Stomach (tissue), 4 donors: Measurements from ENCODE around the gene SPAAR.

Source experiments
- CTCF ChIP-seq, 7 experiments: fragments of 450-650 bp in 4 of 7; fragments of 200-600 bp in 3 of 7; sonication (generic) in 3 of 7; IDR thresholded peaks; one replicate each; pipeline ENCODE4 v1.5.1; 2016 to 2019; ENCODE audit warnings: antibody characterized with exemption in 7 of 7, control low read depth in 2 of 7, mild to moderate bottlenecking in 1 of 7
- EP300 ChIP-seq: sonication (generic); formaldehyde crosslinking; IDR thresholded peaks from one replicate; pipeline ENCODE4 v1.6.1; 2017; ENCODE audit warnings: antibody characterized with exemption
- POLR2A ChIP-seq, 4 donors: fragments of 450-650 bp; IDR thresholded peaks; one replicate each; pipeline ENCODE4 v1.6.1; 2016; ENCODE audit warnings: antibody characterized with exemption in 4 of 4, control low read depth in 2 of 4, mild to moderate bottlenecking in 1 of 4, moderate library complexity in 1 of 4

GRCh38 chr9:35952526-35953191, 43.4 kb downstream of the SPAAR start:
- TF ChIP-seq CTCF (IDR thresholded peaks at IDR 0.05) (no peak), EP300 (no peak), POLR2A (IDR thresholded peaks at IDR 0.05) (no peak)
